HEK293 (cell line): ENCODE measurements around the gene PHACTR3.
A peak's percentile ranks its signal among the peaks of the same experiment; 100 is the strongest.

Experiments used
- CTCF ChIA-PET: fragments of 350-600 bp; formaldehyde crosslinking; extraction: SDS; loops from one replicate; lab custom pipeline; 2021; ENCODE audit warnings: antibody characterized with exemption; lab: Yijun Ruan, JAX
- POLR2A ChIA-PET: fragments of 300-600 bp; formaldehyde crosslinking; extraction: SDS; loops from one replicate; lab custom pipeline; 2020; ENCODE audit warnings: antibody characterized with exemption, inconsistent platforms; lab: Yijun Ruan, JAX
- H3K27ac ChIP-seq: fragments of 200-500 bp; sonication (Bioruptor generic); 2 replicates; pipeline ENCODE4 v1.5.1; 2014; ENCODE audit warnings: low read depth, low read length, control low read depth, inconsistent platforms; ENCODE audit errors: extremely low read depth
- H3K36me3 ChIP-seq, 2 experiments: fragments of 200-500 bp in 1 of 2; sonication (Bioruptor generic) in 1 of 2; 1 replicate in 1 of 2; 2 replicates in 1 of 2; pipeline ENCODE4 v1.5.1; 2014 to 2017; ENCODE audit warnings: inconsistent platforms in 2 of 2, low read length in 2 of 2; ENCODE audit not compliant: control insufficient read depth in 2 of 2, insufficient read depth in 1 of 2
- H3K4me1 ChIP-seq: fragments of 200-500 bp; sonication (Bioruptor generic); 2 replicates; pipeline ENCODE4 v1.5.1; 2014; ENCODE audit warnings: mild to moderate bottlenecking, low read length, inconsistent platforms; ENCODE audit not compliant: control insufficient read depth, insufficient read depth
- H3K4me3 ChIP-seq: 2 replicates; pipeline ENCODE4 v1.5.1; 2011; ENCODE audit warnings: low read depth, mild to moderate bottlenecking, control low read depth, low read length, moderate library complexity
- H3K9me3 ChIP-seq: fragments of 200-500 bp; sonication (Bioruptor generic); 2 replicates; pipeline ENCODE4 v1.5.1; 2014; ENCODE audit warnings: low read depth, low read length, inconsistent platforms; ENCODE audit not compliant: control insufficient read depth, insufficient read depth
- BCL11B ChIP-seq: fragments of 450-650 bp; formaldehyde crosslinking; IDR thresholded peaks from 2 replicates; pipeline ENCODE4 v1.5.1; 2016; ENCODE audit warnings: low read depth, missing biosample characterization, missing genetic modification characterization
- GLIS1 ChIP-seq: fragments of 450-650 bp; formaldehyde crosslinking; IDR thresholded peaks from 2 replicates; pipeline ENCODE4 v1.5.1; 2016; ENCODE audit warnings: missing biosample characterization, missing genetic modification characterization
- IKZF3 ChIP-seq: fragments of 450-650 bp; IDR thresholded peaks from 2 replicates; pipeline ENCODE4 v1.5.0; 2018; ENCODE audit warnings: missing biosample characterization, mild to moderate bottlenecking, missing genetic modification characterization, moderate library complexity
- PRDM6 ChIP-seq: fragments of 450-650 bp; formaldehyde crosslinking; IDR thresholded peaks from 2 replicates; pipeline ENCODE4 v1.5.1; 2017; ENCODE audit warnings: missing biosample characterization, missing genetic modification characterization
- REST ChIP-seq: fragments of 450-650 bp; formaldehyde crosslinking; IDR thresholded peaks from 2 replicates; pipeline ENCODE4 v1.5.1; 2016; ENCODE audit warnings: missing biosample characterization, missing genetic modification characterization
- SALL2 ChIP-seq: fragments of 450-650 bp; formaldehyde crosslinking; IDR thresholded peaks from 2 replicates; pipeline ENCODE4 v1.5.0; 2017; ENCODE audit warnings: missing biosample characterization, mild to moderate bottlenecking, missing genetic modification characterization, borderline replicate concordance
- ZBTB21 ChIP-seq: fragments of 450-650 bp; formaldehyde crosslinking; IDR thresholded peaks from 2 replicates; pipeline ENCODE4 v1.5.1; 2017; ENCODE audit warnings: missing biosample characterization, missing genetic modification characterization
- ZBTB7A ChIP-seq: fragments of 450-650 bp; formaldehyde crosslinking; IDR thresholded peaks from 2 replicates; pipeline ENCODE4 v1.5.1; 2016; ENCODE audit warnings: low read depth, missing biosample characterization, missing genetic modification characterization
- ZIC2 ChIP-seq: fragments of 450-650 bp; formaldehyde crosslinking; IDR thresholded peaks from 2 replicates; pipeline ENCODE4 v1.5.1; 2016; ENCODE audit warnings: missing biosample characterization, missing genetic modification characterization
- ZNF114 ChIP-seq: fragments of 450-650 bp; formaldehyde crosslinking; IDR thresholded peaks from 2 replicates; pipeline ENCODE4 v1.5.0; 2017; ENCODE audit warnings: missing biosample characterization, missing genetic modification characterization
- ZNF132 ChIP-seq: fragments of 450-650 bp; formaldehyde crosslinking; IDR thresholded peaks from 2 replicates; pipeline ENCODE4 v1.5.1; 2017; ENCODE audit warnings: missing biosample characterization, missing genetic modification characterization, borderline replicate concordance
- ZNF157 ChIP-seq: fragments of 450-650 bp; formaldehyde crosslinking; IDR thresholded peaks from 2 replicates; pipeline ENCODE4 v1.5.1; 2016; ENCODE audit warnings: missing biosample characterization, missing genetic modification characterization
- ZNF19 ChIP-seq: fragments of 450-650 bp; formaldehyde crosslinking; IDR thresholded peaks from 2 replicates; pipeline ENCODE4; 2016; ENCODE audit warnings: missing biosample characterization, missing genetic modification characterization, low read depth
- ZNF24 ChIP-seq: fragments of 450-650 bp; formaldehyde crosslinking; IDR thresholded peaks from 2 replicates; pipeline ENCODE4 v1.5.1; 2016; ENCODE audit warnings: missing biosample characterization, missing genetic modification characterization
- ZNF26 ChIP-seq: fragments of 450-650 bp; formaldehyde crosslinking; IDR thresholded peaks from 2 replicates; pipeline ENCODE4 v1.5.1; 2016; ENCODE audit warnings: missing biosample characterization, missing genetic modification characterization
- ZNF366 ChIP-seq: fragments of 450-650 bp; formaldehyde crosslinking; conservative IDR thresholded peaks from 2 replicates; pipeline ENCODE4 v1.5.1; 2016; ENCODE audit warnings: missing biosample characterization, missing genetic modification characterization
- ZNF433 ChIP-seq: fragments of 450-650 bp; formaldehyde crosslinking; IDR thresholded peaks from 2 replicates; pipeline ENCODE4 v1.5.1; 2016; ENCODE audit warnings: missing biosample characterization, missing genetic modification characterization, low read depth
- ZNF488 ChIP-seq: fragments of 450-650 bp; formaldehyde crosslinking; IDR thresholded peaks from 2 replicates; pipeline ENCODE4 v1.5.1; 2016; ENCODE audit warnings: missing biosample characterization, missing genetic modification characterization
- ZNF501 ChIP-seq: fragments of 450-650 bp; formaldehyde crosslinking; IDR thresholded peaks from 2 replicates; pipeline ENCODE4 v1.5.1; 2016; ENCODE audit warnings: missing biosample characterization, missing genetic modification characterization
- ZNF529 ChIP-seq: fragments of 450-650 bp; formaldehyde crosslinking; IDR thresholded peaks from 2 replicates; pipeline ENCODE4 v1.5.1; 2017; ENCODE audit warnings: missing genetic modification characterization, missing biosample characterization; ENCODE audit not compliant: insufficient replicate concordance
- ZNF560 ChIP-seq: fragments of 450-650 bp; formaldehyde crosslinking; IDR thresholded peaks from 2 replicates; pipeline ENCODE4 v1.5.1; 2017; ENCODE audit warnings: missing biosample characterization, missing genetic modification characterization, borderline replicate concordance
- ZNF585B ChIP-seq: fragments of 450-650 bp; formaldehyde crosslinking; IDR thresholded peaks from 2 replicates; pipeline ENCODE4 v1.5.1; 2016; ENCODE audit warnings: missing biosample characterization, missing genetic modification characterization
- ZNF777 ChIP-seq: fragments of 450-650 bp; formaldehyde crosslinking; IDR thresholded peaks from 2 replicates; pipeline ENCODE4 v1.5.1; 2017; ENCODE audit warnings: missing biosample characterization, missing genetic modification characterization, borderline replicate concordance
- ZNF792 ChIP-seq: fragments of 450-650 bp; formaldehyde crosslinking; IDR thresholded peaks from 2 replicates; pipeline ENCODE4 v1.5.1; 2016; ENCODE audit warnings: missing biosample characterization, missing genetic modification characterization

PHACTR3 gene

GRCh38 chr20:59620860-59621505 is 16.6 kb downstream of the PHACTR3 start:
- TF ChIP-seq ZNF366 (tag by site-specific recombination) (no peak), ZNF585B (tag by site-specific recombination) (no peak), ZNF501 (tag by site-specific recombination) (no peak), GLIS1 (peak; percentile 33; the same call in 1 of the 2 replicates), ZNF529 (tag by site-specific recombination) (no peak), ZNF26 (tag by site-specific recombination) (no peak), ZNF24 (tag by site-specific recombination) (no peak), ZNF792 (tag by site-specific recombination) (no peak), ZNF560 (tag by site-specific recombination) (no peak), ZBTB21 (tag by site-specific recombination) (no peak), BCL11B (tag by site-specific recombination) (no peak), ZIC2 (0 out of 2 replicates have a peak, but pooled peaks have one; percentile 8), IKZF3 (tag by site-specific recombination) (no peak), ZNF19 (no peak), PRDM6 (tag by site-specific recombination) (no peak), ZNF488 (tag by site-specific recombination) (no peak), ZNF157 (tag by site-specific recombination) (no peak)
- Histone ChIP-seq H3K4me1 (no peaks in the 10 kb centered on the region), H3K27ac (no peak overlapping the region), H3K36me3 (no peaks in the 10 kb centered on the region), H3K9me3 (no peaks in the 10 kb centered on the region), H3K4me3 (no peak overlapping the region)
- ChIA-PET CTCF (interaction anchor here (0.7 to 1.0 kb wide), 2 partner anchors 12 to 259 kb away, joined by 3 read pairs; no protein-coding TSS in a partner anchor), POLR2A (no interaction called here)

- ChIA-PET CTCF (no interaction called here), POLR2A (no interaction called here)
- Histone ChIP-seq H3K27ac (no peak overlapping the region), H3K9me3 (no peaks in the 10 kb centered on the region), H3K36me3 (no peaks in the 10 kb centered on the region), H3K4me1 (no peaks in the 10 kb centered on the region), H3K4me3 (no peak overlapping the region)
- TF ChIP-seq ZNF132 (tag by site-specific recombination) (no peak), ZBTB7A (tag by site-specific recombination) (no peak), SALL2 (tag by site-specific recombination) (no peak), ZNF114 (tag by site-specific recombination) (no peak), REST (tag by site-specific recombination) (no peak), ZNF777 (no peak), ZNF433 (tag by site-specific recombination) (no peak)
These were observed 18.2 kb downstream of the PHACTR3 start for GRCh38 chr20:59622496-59622895.
